Spleen (tissue), 11 donors: ENCODE measurements around the gene MXD3. TPM values are rescaled to one million over a fixed set of nuclear protein-coding genes. Genes with fewer than 3 reads are reported as not detected.

Experiments used
- DNase-seq: peaks from one replicate; pipeline ENCODE4 v3.0.0-alpha.2; 2020
- H3K27ac ChIP-seq, 8 donors: fragments of 200-600 bp; sonication (generic) in 7 of 8; 1 replicate in 4 of 8; 2 replicates in 4 of 8; pipeline versions ENCODE4 v1.5.0 to v1.8.0; 2016 to 2021; ENCODE audit warnings: inconsistent platforms in 4 of 8, mild to moderate bottlenecking in 4 of 8, moderate library complexity in 1 of 8
- H3K27me3 ChIP-seq, 7 donors: fragments of 200-600 bp; sonication (generic) in 6 of 7; replicated peaks in 1 of 7; 1 replicate in 4 of 7; 2 replicates in 3 of 7; pipeline versions ENCODE4 v1.5.0 to v1.8.0; 2016 to 2021; ENCODE audit warnings: inconsistent platforms in 3 of 7, mild to moderate bottlenecking in 1 of 7
- H3K36me3 ChIP-seq, 6 donors: fragments of 200-600 bp; sonication (generic) in 5 of 6; 1 replicate in 4 of 6; 2 replicates in 2 of 6; pipeline versions ENCODE4 v1.5.0 to v1.8.0; 2016 to 2021; ENCODE audit warnings: inconsistent platforms in 2 of 6
- H3K4me1 ChIP-seq, 6 donors: fragments of 200-600 bp; sonication (generic) in 5 of 6; 1 replicate in 3 of 6; 2 replicates in 3 of 6; pipeline versions ENCODE4 v1.5.0 to v1.8.0; 2016 to 2021; ENCODE audit warnings: inconsistent platforms in 3 of 6
- H3K4me3 ChIP-seq, 8 donors: fragments of 200-600 bp; sonication (generic) in 7 of 8; 1 replicate in 4 of 8; 2 replicates in 4 of 8; pipeline versions ENCODE4 v1.5.0 to v1.8.0; 2016 to 2021; ENCODE audit warnings: inconsistent platforms in 4 of 8, mild to moderate bottlenecking in 4 of 8, moderate library complexity in 2 of 8
- H3K9me3 ChIP-seq, 8 donors: fragments of 200-600 bp; sonication (generic) in 7 of 8; 1 replicate in 4 of 8; 2 replicates in 4 of 8; pipeline versions ENCODE4 v1.5.0 to v1.8.0; 2016 to 2021; ENCODE audit warnings: inconsistent platforms in 4 of 8
- POLR2A ChIP-seq, 3 donors: fragments of 450-650 bp; IDR thresholded peaks; one replicate each; pipeline ENCODE4 v1.5.1; 2017; ENCODE audit warnings: antibody characterized with exemption in 3 of 3, mild to moderate bottlenecking in 1 of 3
- POLR2AphosphoS5 ChIP-seq, 3 donors: sonication (generic); formaldehyde crosslinking; IDR thresholded peaks; one replicate each; pipeline ENCODE4 v1.5.1; 2017; ENCODE audit warnings: antibody characterized with exemption in 3 of 3
- WGBS, 5 donors: extraction: QIAGEN DNeasy Blood & Tissue Kit in 3 of 5; methylation state at CpG; one replicate each; pipeline versions ENCODE4 v1.1.5 to v1.1.7; 2013 to 2018; 5-methylcytosine and 5-hydroxymethylcytosine counted together
- intact Hi-C: fragments of 100-400 bp; cut with DNase I; formaldehyde crosslinking; loops from one replicate; pipeline ENCODE4 v1.15.0; 2023; ENCODE audit warnings: low total_unique reads
- polyA plus RNA-seq, 3 donors: library from polyadenylated mRNA; stranded (reverse); fragments of 200-250 nt; gene quantifications; one replicate each; pipeline ENCODE4 v1.2.1, GENCODE V29; 2013
- total RNA-seq, 7 donors: library from RNA; depleted of rRNA in 3 of 7; stranded (reverse); fragments of >200 nt in 3 of 7; fragmentation: NEBNext Ultra II Directional in 4 of 7; extraction: Animal tissue kit (Norgen Biotek cat#: 25700) in 4 of 7; gene quantifications; one replicate each; pipeline versions ENCODE4 v1.1.0 to v1.2.1, GENCODE V29; 2016 to 2021
- TF ChIP-seq, protein P1 (sequence below), 11 experiments: fragments of 200-600 bp in 7 of 11; fragments of 450-650 bp in 4 of 11; sonication (generic) in 4 of 11; IDR thresholded peaks in 8 of 11; conservative IDR thresholded peaks in 3 of 11; 1 replicate in 7 of 11; 2 replicates in 4 of 11; pipeline versions ENCODE4 v1.4.0 to v1.8.0; 2016 to 2021; ENCODE audit warnings: antibody characterized with exemption in 11 of 11, inconsistent platforms in 4 of 11, mild to moderate bottlenecking in 1 of 11
- donor health status: healthy with polysubstance abuse.
- donor health status: DM: no; HTN: no; CAD: no; lungs with moderate emphysema.
- donor health status: DM: no; HTN: no; CAD: no.
- donor health status: Bipolar disorder and iron deficiency.
- donor health status: healthy.
- donor health status: DM: no; HTN: no; CAD: no.
- donor health status: DM: yes; HTN: yes; CAD: no.

MXD3 gene
- total and polyA plus RNA-seq, 10 donors, result 19.3 to 80.7 (median 26.4) TPM

DNA sequence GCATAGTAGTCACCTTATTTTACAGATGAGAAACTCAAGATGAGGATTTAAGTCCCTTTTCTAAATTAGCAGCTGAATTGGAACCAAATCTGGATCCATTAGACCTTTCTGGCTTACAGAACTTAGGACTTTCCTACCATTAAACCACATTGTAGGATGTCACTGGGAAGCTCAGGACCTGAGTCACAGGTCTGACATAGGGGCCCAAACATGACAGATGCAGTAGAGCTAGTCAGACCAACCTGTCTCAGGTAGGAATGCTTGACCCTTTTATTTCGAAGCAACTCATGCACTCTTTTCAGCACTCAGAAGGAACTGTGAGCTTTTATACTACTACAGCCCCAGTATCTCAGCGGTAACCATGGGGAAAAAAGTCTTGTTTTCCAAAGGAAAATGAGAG lies 10.7 kb downstream of the MXD3 start:
- intact Hi-C loops, result loop anchor here (10.0 kb wide), 1 partner anchor 186 kb away; no protein-coding TSS in a partner anchor
- Histone ChIP-seq H3K36me3 (peaks cover 0 to 55% (median 17%) of the 10 kb centered on the region in 6 donors), H3K27ac (peak overlapping the region; percentile 76 to 94 (median 88)), H3K4me3 (peak overlapping the region in 3 of 8 donors; percentile 89 to 96 (median 95)), H3K4me1 (peaks cover 54 to 94% (median 85%) of the 10 kb centered on the region in 6 donors), H3K9me3 (no peaks in the 10 kb centered on the region), H3K27me3 (no peaks in the 10 kb centered on the region)
- TF ChIP-seq, protein P1, sequence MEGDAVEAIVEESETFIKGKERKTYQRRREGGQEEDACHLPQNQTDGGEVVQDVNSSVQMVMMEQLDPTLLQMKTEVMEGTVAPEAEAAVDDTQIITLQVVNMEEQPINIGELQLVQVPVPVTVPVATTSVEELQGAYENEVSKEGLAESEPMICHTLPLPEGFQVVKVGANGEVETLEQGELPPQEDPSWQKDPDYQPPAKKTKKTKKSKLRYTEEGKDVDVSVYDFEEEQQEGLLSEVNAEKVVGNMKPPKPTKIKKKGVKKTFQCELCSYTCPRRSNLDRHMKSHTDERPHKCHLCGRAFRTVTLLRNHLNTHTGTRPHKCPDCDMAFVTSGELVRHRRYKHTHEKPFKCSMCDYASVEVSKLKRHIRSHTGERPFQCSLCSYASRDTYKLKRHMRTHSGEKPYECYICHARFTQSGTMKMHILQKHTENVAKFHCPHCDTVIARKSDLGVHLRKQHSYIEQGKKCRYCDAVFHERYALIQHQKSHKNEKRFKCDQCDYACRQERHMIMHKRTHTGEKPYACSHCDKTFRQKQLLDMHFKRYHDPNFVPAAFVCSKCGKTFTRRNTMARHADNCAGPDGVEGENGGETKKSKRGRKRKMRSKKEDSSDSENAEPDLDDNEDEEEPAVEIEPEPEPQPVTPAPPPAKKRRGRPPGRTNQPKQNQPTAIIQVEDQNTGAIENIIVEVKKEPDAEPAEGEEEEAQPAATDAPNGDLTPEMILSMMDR (IDR thresholded peaks at IDR 0.05 in 8 of 11, conservative IDR thresholded peaks at IDR 0.05 in 3 of 11), result no peak
- TF ChIP-seq POLR2A (IDR thresholded peaks at IDR 0.05), result no peak
- no peak for TF ChIP-seq POLR2AphosphoS5 (IDR thresholded peaks at IDR 0.05)
- DNase-seq, result no peak
- 88 to 96% (median 93%) methylated on average over 2 of the region's 2 CpGs for WGBS, 5 donors

DNA sequence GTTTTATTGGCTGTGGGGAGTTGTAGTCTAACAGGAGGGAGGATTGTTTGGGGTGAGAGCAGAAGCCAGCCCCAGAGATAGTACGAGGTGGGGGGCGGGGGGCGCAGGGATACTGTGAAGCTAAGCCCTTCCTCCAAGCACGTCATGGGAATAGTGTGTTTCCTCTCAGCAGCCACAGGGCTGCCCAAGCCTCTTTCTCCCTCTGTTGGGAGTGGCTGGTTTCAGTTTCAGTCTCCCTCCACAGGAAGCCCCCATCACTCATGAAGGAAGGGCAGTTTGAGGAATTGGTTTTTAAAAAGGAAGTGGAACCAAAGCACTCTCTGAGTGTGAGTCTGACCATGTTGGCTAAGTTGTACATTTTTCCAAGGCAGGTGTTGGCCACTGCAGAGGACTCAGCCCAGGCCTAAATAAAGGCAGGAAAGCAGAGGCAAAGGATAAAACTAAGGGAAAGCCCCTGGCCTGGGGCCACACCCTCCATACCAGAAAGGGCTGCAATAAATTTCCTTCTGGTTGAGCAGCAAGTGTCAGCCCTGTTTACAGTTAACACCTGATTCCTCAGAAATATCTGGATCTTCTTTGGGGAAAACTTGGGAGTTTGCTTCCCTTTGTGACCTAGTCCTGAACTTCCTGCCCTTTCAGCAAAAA lies 11.3 kb downstream of the MXD3 start:
- H3K4me3 ChIP-seq, result peak overlapping the region in 3 of 8 donors; percentile 3 to 89 (median 7)
- no peaks in the 10 kb centered on the region for H3K9me3 ChIP-seq
- H3K27ac ChIP-seq, result peak overlapping the region; percentile 76 to 94 (median 88)
- H3K27me3 ChIP-seq, result no peaks in the 10 kb centered on the region
- H3K36me3 ChIP-seq, result peaks cover 0 to 55% (median 15%) of the 10 kb centered on the region in 6 donors
- WGBS, 5 donors, result 0 to 8% (median 1%) methylated on average over 4 of the region's 4 CpGs
- intact Hi-C loops, result loop anchor here (10.0 kb wide), 1 partner anchor 186 kb away; no protein-coding TSS in a partner anchor
- TF ChIP-seq POLR2A (IDR thresholded peaks at IDR 0.05) (no peak), POLR2AphosphoS5 (IDR thresholded peaks at IDR 0.05) (peak in 2 of 3 donors; percentile 58 to 88)
- TF ChIP-seq, protein P1 (IDR thresholded peaks at IDR 0.05 in 8 of 11, conservative IDR thresholded peaks at IDR 0.05 in 3 of 11), result peak in 7 of 11 experiments; percentile 7 to 51 (median 43)
- DNase-seq, result peak; percentile 89
- peaks cover 53 to 94% (median 84%) of the 10 kb centered on the region in 6 donors for H3K4me1 ChIP-seq

DNA sequence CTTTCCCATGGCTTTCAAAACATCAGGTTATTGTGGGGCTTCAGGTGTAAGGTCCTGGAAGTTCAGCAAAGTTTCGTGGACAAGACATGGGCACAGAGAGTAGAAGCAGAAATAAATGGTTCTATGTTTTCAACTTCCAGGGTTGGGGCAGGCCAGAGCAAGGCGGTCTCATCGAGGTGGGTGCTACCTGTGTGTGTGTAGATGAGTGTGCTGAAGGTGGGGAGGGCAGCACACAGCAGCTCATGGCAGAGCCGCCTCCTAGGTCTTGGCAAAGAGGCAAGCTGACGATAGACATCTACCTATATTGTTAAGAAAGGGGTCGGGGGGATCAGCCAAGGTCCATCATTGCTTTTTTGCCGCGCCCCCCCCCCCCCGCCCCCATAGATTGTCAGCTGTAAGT lies 12.0 kb downstream of the MXD3 start:
- Histone ChIP-seq H3K27ac (peak overlapping the region; percentile 76 to 94 (median 88)), H3K4me1 (peaks cover 46 to 94% (median 78%) of the 10 kb centered on the region in 6 donors), H3K36me3 (peaks cover 0 to 55% (median 19%) of the 10 kb centered on the region in 6 donors), H3K9me3 (no peaks in the 10 kb centered on the region), H3K4me3 (peak overlapping the region in 1 of 8 donors; percentile 89), H3K27me3 (no peaks in the 10 kb centered on the region)
- WGBS, 5 donors, result 58 to 69% (median 65%) methylated on average over 9 of the region's 9 CpGs
- intact Hi-C loops, result loop anchor here (10.0 kb wide), 1 partner anchor 185 kb away; no protein-coding TSS in a partner anchor
- peak; percentile 74 for DNase-seq
- TF ChIP-seq, protein P1 (IDR thresholded peaks at IDR 0.05 in 8 of 11, conservative IDR thresholded peaks at IDR 0.05 in 3 of 11), result no peak
- TF ChIP-seq POLR2AphosphoS5 (IDR thresholded peaks at IDR 0.05), result no peak
- no peak for TF ChIP-seq POLR2A (IDR thresholded peaks at IDR 0.05)

DNA sequence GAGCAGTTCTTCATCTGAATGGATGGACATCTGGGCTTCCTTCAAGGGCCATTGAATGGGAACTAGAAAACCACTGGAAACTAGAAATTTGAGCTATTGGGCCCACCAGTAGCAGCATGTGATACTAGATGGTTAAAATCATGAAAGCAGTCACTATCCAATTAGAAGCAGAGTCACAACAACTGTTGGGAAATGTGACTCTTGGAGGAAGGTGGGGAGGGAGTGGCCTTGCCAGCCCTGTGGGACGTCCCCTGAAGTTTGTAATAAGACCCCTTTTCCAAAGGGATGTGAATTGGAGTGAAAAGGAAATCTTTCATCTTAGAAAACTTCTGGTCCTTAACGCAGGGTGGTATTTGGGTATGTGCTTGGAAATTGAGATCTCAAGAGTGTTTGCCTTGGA lies 13.8 kb downstream of the MXD3 start:
- Histone ChIP-seq H3K4me1 (peaks cover 42 to 84% (median 66%) of the 10 kb centered on the region in 6 donors), H3K27ac (peak overlapping the region in 4 of 8 donors; percentile 13 to 94 (median 92)), H3K27me3 (no peaks in the 10 kb centered on the region), H3K4me3 (no peak overlapping the region), H3K36me3 (peaks cover 0 to 71% (median 36%) of the 10 kb centered on the region in 6 donors), H3K9me3 (no peaks in the 10 kb centered on the region)
- no peak for TF ChIP-seq POLR2AphosphoS5 (IDR thresholded peaks at IDR 0.05)
- TF ChIP-seq, protein P1 (IDR thresholded peaks at IDR 0.05 in 8 of 11, conservative IDR thresholded peaks at IDR 0.05 in 3 of 11), result no peak
- intact Hi-C loops, result no loop called here
- whole genome bisulfite sequencing, 5 donors, result 76 to 85% (median 80%) methylated on average over 2 of the region's 2 CpGs
- no peak for DNase-seq
